ENCODE results near the gene WDR45B. TPM values are rescaled to one million over a fixed set of nuclear protein-coding genes. Genes with fewer than 3 reads are reported as not detected.
"Not testable (repeated sequence)": the region's sequence is repeated elsewhere in the genome, so short reads cannot be mapped to it uniquely, and the experiment has no call there.

WDR45B gene
- total and polyA plus RNA-seq, 11 donors = 23.5 to 60.7 (median 40.1) TPM

DNA sequence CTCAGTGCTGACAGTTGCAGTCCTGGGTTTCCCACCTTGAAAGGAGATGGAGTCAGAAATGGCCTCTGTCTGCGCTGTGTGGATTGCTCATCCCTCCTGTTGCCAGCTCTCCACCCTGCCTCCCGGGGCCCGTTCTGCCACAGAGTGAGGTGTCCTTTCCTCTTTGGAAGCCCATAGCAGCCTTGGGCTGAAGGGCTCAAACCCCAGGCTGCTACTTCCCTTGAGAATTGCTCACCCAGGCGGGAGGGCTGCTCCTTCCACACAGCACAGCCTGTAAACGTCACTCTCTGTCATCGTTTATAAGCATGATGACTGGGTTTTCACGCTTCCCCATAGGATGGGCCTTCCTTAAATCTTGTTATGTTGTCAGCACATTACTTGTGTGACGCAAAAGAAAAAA is 66.0 kb downstream of the WDR45B start:
- Histone ChIP-seq H3K4me1 (peaks cover 0 to 15% (median 0%) of the 10 kb centered on the region in 12 donors), H3K27me3 (no peaks in the 10 kb centered on the region), H3K36me3 (peaks cover 0 to 66% (median 58%) of the 10 kb centered on the region in 9 donors), H3K27ac (peak overlapping the region in 4 of 12 donors; percentile 11 to 54 (median 44)), H3K9me3 (no peaks in the 10 kb centered on the region), H3K4me3 (no peak overlapping the region)
- DNase-seq = no peak
- intact Hi-C loops (cut with DNase I) = no loop called here
- 71 to 77% (median 74%) methylated on average over 8 of the region's 8 CpGs for WGBS, 4 donors
- TF ChIP-seq, protein P1, sequence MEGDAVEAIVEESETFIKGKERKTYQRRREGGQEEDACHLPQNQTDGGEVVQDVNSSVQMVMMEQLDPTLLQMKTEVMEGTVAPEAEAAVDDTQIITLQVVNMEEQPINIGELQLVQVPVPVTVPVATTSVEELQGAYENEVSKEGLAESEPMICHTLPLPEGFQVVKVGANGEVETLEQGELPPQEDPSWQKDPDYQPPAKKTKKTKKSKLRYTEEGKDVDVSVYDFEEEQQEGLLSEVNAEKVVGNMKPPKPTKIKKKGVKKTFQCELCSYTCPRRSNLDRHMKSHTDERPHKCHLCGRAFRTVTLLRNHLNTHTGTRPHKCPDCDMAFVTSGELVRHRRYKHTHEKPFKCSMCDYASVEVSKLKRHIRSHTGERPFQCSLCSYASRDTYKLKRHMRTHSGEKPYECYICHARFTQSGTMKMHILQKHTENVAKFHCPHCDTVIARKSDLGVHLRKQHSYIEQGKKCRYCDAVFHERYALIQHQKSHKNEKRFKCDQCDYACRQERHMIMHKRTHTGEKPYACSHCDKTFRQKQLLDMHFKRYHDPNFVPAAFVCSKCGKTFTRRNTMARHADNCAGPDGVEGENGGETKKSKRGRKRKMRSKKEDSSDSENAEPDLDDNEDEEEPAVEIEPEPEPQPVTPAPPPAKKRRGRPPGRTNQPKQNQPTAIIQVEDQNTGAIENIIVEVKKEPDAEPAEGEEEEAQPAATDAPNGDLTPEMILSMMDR (IDR thresholded peaks at IDR 0.05) = no peak
- no peak for TF ChIP-seq POLR2A (IDR thresholded peaks at IDR 0.05)
- ATAC-seq = peak in 2 of 4 donors; percentile 16 to 28

DNA sequence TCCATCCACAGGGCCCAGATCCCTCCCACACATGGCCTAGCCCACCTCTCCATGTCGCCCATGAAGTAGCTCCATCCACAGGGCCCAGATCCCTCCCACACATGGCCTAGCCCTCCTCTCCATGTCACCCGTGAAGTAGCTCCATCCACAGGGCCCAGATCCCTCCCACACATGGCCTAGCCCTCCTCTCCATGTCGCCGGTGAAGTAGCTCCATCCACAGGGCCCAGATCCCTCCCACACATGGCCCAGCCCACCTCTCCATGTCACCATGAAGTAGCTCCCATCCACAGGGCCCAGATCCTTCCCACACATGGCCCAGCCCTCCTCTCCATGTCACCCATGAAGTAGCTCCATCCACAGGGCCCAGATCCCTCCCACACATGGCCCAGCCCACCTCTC is 68.3 kb downstream of the WDR45B start:
- H3K27me3 ChIP-seq; H3K9me3 ChIP-seq; intact Hi-C loops (cut with DNase I); DNase-seq; H3K4me3 ChIP-seq; H3K27ac ChIP-seq; ATAC-seq: not testable (repeated sequence)
- Histone ChIP-seq H3K36me3 (peaks cover 0 to 67% (median 58%) of the 10 kb centered on the region in 9 donors), H3K4me1 (peaks cover 0 to 15% (median 0%) of the 10 kb centered on the region in 12 donors)
- 73 to 90% (median 82%) methylated on average over 3 to 4 of the region's 4 CpGs for WGBS, 4 donors

DNA sequence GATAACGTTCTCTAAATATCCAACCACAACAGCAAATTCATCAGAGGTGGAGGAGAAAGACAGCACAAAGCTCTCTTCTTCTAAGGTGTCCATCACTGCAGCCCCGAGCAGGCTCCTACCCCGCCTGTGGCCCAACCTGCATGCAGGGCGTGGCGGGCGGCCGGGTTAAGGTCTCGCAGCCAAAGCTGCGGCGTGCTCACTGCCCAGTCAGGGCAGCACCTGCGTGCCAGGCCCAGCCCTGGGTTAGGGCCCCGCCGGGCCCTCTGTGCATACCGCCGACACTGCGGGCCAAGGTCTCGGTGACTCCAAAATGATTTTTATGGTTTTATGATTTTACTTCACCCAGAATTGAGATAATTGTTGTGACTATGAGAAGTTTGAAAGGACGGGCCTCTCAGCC is 70.9 kb downstream of the WDR45B start:
- intact Hi-C loops (cut with DNase I) = no loop called here
- H3K4me1 ChIP-seq = peaks cover 0 to 5% (median 0%) of the 10 kb centered on the region in 12 donors
- peak in 1 of 4 donors; percentile 19 for ATAC-seq

DNA sequence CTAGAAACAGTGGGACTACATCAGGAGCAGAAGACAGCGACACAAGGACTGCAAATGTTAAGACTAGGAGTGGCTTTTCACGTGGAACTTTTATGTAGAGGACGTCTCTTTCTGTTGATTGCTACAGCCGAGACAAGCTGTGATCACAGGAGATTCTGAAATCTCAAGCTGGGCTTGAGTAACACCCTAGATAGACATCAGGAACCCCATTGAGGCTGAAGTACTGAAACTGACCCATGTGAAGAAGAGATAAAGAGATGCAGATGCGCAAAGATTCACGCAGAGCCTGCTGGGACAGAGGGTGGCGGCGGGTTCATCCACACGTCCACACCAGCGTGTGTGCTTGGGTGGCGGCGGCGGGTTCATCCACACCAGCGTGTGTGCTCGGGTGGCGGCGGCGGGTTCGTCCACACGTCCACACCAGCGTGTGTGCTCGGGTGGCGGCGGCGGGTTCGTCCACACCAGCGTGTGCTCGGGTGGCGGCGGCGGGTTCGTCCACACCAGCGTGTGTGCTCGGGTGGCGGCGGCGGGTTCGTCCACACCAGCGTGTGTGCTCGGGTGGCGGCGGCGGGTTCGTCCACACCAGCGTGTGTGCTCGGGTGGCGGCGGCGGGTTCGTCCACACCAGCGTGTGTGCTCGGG is 72.5 kb downstream of the WDR45B start:
- H3K27ac ChIP-seq; H3K4me1 ChIP-seq; H3K9me3 ChIP-seq; ATAC-seq; DNase-seq; H3K4me3 ChIP-seq; H3K27me3 ChIP-seq; intact Hi-C loops (cut with DNase I): not testable (repeated sequence)
- H3K36me3 ChIP-seq = peaks cover 0 to 75% (median 62%) of the 10 kb centered on the region in 9 donors
- WGBS, 4 donors = 93 to 97% (median 95%) methylated on average over 27 to 39 of the region's 52 CpGs

More for the DNA sequence above, 70.9 kb downstream of the WDR45B start:
- 95 to 98% (median 96%) methylated on average over 14 to 18 of the region's 18 CpGs for WGBS, 4 donors
- no peak for DNase-seq
- TF ChIP-seq POLR2A (IDR thresholded peaks at IDR 0.05) = no peak
- TF ChIP-seq, protein P1 (IDR thresholded peaks at IDR 0.05) = no peak
- H3K4me3 ChIP-seq = no peak overlapping the region
- peaks cover 0 to 65% (median 52%) of the 10 kb centered on the region in 9 donors for H3K36me3 ChIP-seq
- no peaks in the 10 kb centered on the region for H3K9me3 ChIP-seq
- no peak overlapping the region for H3K27ac ChIP-seq
- no peaks in the 10 kb centered on the region for H3K27me3 ChIP-seq

DNA sequence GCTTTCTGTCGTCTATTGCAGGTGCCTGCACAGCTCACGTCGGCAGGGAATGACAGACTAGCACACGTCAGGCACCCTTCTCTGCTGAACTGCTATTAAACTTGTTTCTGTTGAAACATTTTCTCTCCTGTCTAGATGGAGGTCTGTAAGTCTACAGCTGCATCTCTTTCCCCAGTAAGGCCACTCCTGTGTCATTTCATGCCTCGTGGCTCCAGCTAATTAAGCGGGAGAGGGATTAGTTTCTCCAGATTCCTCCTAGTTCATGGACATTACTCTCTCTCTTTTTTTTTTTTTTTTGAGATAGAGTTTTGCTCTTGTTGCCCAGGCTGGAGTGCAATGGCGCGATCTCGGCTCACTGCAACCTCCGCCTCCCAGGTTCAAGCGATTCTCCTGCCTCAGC is 74.2 kb downstream of the WDR45B start:
- Histone ChIP-seq H3K4me3 (no peak overlapping the region), H3K4me1 (peaks cover 3 to 13% (median 6%) of the 10 kb centered on the region in 12 donors), H3K9me3 (no peaks in the 10 kb centered on the region), H3K27me3 (no peaks in the 10 kb centered on the region), H3K27ac (no peak overlapping the region), H3K36me3 (peaks cover 0 to 85% (median 70%) of the 10 kb centered on the region in 9 donors)
- intact Hi-C loops (cut with DNase I) = no loop called here
- TF ChIP-seq, protein P1 (IDR thresholded peaks at IDR 0.05) = no peak
- no peak for TF ChIP-seq POLR2A (IDR thresholded peaks at IDR 0.05)
- WGBS, 4 donors = 83 to 96% (median 92%) methylated on average over 10 to 11 of the region's 11 CpGs
- ATAC-seq (no peak), DNase-seq (no peak)
